Activated CD4-positive, alpha-beta T cell treated with anti-CD3 and anti-CD28 coated beads, Interleukin-10, Interleukin-2, amounts not matched to agents 100 ng/mL and 50 ng/mL, durations not matched to agents 16 hours and 8 hours (primary cell): Measurements from ENCODE around the gene RAP1A.

Source experiments
- DNase-seq: peaks from one replicate; pipeline ENCODE4 v3.0.0-alpha.2; 2020

The RAP1A gene

GRCh38 chr1:111619635-111620440 is at the start of gene RAP1A:
Gene RAP1A, plus strand, starts transcription at chr1:111619789. Its CDS starts 71,572 bp downstream, at chr1:111691361.
- DNase-seq: peak; percentile 96

GRCh38 chr1:111569913-111570312 is 49.7 kb upstream of the RAP1A start:
- DNase-seq: no peak

- peak; percentile 35 for DNase-seq
Observed at GRCh38 chr1:111570781-111571181, 48.8 kb upstream of the RAP1A start.

- DNase-seq: no peak
Observed at GRCh38 chr1:111571239-111571638, 48.4 kb upstream of the RAP1A start.

GRCh38 chr1:111571987-111572386 is 47.6 kb upstream of the RAP1A start:
- DNase-seq: no peak

DNA sequence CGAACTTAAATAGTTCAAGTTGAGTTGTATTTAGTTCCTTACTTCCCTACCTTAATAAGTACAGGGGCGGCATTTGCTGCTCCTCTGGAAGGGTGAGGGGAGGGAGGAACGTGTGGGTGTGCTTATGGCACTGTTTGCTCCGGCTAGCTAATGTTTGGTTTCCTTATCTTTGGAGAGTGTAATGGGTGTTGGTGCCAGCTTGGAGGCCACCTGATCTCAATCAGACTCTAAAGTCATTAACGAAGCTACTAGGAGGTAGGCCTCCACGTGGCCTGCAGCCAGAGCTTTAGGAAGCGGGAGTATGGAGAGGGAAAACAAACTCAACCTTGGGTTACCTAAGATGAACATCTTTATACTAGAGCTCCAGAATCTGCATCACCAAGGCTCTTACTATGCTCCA is 43.0 kb upstream of the RAP1A start:
- no peak for DNase-seq

- no peak for DNase-seq
Observed at GRCh38 chr1:111577814-111578213, 41.8 kb upstream of the RAP1A start.

- no peak for DNase-seq
Observed at GRCh38 chr1:111581166-111581565, 38.4 kb upstream of the RAP1A start.

DNA sequence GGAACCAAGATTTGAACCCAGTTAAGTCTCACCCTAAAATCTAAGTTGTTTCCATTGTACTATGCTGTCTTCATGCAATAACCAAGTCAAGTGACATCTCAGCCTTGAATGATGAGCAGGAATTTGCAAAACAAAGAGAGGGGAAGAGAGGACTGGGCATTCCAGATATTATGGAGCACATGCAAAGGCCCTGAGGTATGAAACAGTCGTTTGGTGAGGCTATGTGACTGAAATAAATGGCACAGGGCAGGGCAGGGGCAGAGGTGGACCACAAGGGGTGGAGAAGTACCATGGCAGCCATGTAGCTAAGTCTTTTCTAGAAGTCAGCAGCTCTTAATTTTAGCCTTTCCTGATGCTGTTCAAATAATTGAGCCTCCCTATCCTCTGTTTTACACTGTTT is 37.6 kb upstream of the RAP1A start:
- no peak for DNase-seq

DNA sequence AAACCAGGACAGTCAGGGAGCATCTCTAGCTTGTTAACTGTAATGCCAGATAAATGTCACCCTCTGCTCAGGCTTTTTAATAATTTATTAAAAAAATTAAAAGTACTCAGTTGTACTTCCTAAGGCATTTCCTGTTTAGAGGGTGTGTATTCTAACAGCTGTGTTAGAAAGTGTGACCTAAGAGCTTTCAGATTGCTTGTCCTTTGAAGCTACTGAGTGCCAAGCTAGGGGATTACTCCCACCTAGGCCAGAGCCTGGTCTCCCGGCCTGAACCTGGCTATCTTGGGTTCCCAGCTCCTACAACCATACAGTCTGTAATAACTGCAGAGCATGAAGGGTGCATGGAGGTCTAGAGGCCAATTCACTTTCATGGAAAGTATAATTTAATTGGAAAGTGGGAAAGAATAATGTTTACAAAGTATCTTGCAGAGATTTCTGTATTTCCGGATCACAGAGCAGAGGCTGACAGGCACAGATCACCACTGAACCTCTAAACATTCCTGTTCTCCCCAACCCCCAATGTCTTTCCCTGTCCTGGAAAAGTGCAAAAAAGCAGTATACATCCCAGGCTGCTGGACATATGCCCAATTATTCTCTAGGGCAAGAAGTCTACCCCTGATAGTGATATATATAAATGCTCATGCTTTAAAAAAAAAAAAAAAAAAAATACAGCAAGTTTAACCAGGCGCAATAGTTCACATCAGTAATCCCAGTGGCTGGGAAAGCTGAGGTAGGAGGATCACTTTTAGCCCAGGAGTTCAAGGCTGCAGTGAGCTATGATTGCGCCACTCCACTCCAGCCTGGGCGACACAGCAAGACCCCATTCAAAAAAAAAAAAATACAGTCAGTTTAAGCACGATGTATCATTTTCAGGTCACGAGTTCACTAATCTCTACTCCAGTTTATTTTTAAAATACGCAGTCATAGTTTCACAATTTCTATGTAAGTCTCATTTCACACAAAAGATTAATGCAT is 36.7 kb upstream of the RAP1A start:
- DNase-seq: no peak

DNA sequence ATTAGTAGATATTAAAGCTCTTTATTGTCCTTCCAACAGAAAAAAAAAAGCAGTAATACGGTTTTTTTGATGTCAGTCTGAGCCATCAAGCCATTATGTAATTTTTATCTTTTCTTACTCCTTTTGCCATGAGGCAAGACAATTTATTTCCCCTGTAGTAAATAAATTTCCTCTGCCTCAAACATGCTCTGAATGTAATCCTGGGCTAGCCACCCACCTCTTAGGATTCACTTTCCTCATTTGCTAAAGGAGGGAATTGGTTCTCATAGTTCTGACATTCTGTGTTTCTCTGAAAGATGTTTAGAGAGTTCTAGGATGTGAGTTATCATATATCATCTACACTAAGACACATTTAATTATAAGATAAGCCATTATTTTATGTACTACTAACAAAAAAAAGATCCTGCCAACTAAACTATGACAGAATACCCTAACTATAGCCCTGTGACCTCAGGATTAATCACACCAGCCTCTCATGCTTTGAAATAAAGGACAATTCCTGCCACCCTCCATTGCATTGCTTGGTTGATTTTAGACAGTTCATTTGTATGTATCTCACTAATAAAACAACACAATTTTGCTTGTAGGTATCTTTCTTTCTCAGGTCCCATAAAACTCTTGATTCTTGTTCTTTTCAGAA is 34.0 kb upstream of the RAP1A start:
- no peak for DNase-seq

- DNase-seq: no peak
Observed at GRCh38 chr1:111586112-111586511, 33.5 kb upstream of the RAP1A start.

DNA sequence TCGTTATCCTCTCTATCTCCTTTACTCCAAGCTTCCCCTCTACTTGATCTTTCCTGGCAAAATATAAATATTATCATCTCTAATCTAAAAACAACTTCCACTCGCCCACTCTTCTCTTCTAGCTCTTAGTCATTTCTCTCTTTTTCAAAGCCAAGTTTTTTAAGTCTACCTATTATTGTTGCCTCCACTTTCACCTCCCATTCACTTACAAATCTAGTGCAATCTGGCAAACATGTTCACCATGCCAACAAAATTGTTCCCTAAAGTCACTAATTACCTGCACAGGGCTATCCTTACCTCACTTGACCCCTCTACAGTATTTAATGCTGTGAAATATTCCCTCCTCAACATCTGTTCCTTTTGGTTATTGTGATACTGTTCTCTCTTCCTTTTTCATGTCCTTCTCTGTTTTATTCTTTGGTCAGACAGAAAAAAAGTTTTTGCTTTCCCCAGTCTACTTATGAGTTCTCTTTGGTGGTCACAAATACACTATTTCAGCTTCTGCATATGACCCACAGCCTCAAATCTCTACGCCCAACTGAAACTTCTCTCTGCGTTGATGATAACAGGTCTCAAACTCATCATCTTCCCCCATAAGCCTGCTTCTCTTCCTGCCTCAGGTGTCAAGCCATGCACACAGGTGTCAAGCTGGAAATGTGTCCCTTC is 31.9 kb upstream of the RAP1A start:
- DNase-seq: no peak

DNA sequence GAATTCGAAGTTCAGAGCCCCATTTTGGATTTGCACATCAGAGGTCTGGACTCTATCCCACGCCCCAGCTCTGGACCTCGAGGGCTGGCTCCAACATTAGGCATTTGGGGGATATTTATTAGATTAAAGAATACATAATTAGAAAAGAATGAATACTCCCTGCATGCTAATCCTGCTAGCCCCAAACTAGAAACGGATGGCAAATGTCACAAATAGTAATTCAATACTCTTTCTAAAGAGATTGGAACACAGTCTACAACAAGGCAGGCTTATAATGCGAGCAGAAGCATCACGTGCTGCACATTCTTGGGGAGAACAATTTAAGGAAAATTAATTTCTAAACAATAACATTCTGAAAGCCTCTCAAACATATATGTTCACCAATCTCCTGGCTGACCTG is 27.7 kb upstream of the RAP1A start:
- DNase-seq: no peak

- peak; percentile 98 for DNase-seq
Observed at GRCh38 chr1:111592389-111593361, 26.9 kb upstream of the RAP1A start.

DNA sequence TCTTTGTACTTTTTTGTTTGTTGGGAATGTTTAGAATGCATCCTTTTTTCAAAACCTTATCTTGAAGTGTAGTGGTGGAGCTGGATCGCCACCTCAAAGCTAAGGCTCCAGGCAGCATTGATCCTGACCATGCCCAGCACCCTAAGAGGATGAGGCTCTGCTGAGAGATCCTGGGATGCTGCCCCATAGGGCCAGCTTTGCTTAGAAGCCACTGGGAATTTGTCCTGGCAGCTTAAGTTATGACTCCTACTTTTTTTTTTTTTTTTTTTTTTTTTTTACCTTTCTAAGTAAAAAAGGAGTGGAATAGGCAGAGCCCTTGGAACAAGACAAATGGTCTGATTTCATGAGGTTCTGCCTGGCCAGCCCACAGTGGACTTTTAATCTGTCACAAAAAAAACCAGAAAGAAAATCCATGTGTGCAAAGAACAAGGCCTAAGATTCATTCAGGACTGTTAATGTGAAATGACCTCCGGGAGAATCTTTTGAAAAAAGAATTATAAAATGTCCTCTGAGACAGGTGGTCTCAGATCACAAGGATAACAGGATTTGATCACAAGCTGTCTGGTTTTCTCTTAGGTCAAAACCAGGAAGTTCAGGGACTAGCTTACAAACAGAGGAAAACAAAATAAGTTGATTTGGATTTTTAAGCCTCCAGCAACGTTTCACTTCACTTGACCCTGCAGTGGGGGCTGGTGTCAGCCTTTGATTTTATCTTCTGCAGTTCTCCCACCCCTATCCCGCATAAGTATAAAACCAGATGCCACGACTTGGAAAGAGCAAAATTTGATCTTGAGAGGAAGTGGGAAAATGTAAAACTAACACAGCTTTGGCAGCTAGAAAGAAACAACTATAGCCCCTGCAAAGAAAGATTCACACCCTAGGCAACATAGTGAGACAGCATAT is 25.9 kb upstream of the RAP1A start:
- no peak for DNase-seq

DNA sequence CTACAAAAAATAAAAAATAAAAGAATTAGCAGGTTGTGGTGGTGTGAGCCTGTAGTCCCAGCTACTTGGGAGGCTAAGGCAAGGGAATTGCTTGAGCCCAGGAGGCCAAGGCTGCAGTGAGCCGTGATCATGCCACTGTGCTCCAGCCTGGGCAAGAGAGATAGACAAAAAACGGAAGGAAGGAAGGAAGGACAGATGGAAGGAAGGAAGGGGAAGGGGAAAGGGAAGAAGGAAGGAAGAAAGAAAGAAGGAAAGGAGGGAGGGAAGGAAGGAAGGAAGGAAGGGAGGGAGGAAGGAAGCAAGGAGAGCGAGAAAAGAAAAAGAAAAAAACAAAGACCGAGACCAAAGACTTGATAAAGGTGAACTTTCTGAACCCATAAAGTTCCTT is 25.3 kb upstream of the RAP1A start:
- DNase-seq: no peak

- no peak for DNase-seq
Observed at GRCh38 chr1:111595807-111596206, 23.8 kb upstream of the RAP1A start.

DNA sequence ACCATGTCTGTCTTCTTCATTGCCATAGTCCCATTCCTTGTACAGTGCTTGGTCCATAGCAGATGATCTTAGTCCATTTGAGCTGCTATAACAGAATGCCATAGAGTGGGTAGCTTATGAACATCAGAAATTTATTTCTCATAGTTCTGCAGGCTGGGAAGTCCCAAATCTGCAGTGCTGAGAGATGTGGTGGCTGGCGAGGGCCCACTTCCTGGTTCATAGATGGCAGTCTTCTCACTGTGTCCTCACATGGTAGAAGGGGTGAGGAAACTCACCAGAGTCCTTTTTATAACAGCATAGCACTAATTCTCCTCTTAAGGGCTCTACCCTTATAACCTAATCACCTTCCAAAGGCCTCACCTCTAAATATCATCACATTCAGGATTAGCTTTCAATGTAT is 23.1 kb upstream of the RAP1A start:
- DNase-seq: peak; percentile 69

DNA sequence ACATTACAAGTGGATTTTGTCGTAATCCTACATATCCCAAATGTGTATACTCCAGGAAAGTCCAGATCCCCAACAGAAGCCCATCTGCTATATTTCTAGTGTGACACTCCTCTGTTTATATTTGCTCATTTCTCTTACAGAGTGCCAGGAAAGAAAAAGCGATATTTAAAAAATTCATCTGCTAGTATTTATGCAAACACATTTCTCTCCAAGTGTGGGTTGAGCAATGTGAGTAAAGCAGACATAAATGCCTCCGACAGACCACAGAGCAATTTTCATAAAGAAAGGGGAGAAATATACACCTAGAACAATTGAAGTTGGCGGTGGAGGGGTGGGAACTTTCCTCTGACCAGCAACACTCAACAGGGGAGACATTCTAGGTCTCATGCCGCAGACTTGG is 22.2 kb upstream of the RAP1A start:
- DNase-seq: peak; percentile 37
